Measurements from ENCODE around the gene DENND4A.

Gene DENND4A

GRCh38 chr15:65666257-65666656 lies 125.8 kb downstream of the DENND4A start:
- DNase-seq (ENCODE audit: low spot score): no peak

DNA sequence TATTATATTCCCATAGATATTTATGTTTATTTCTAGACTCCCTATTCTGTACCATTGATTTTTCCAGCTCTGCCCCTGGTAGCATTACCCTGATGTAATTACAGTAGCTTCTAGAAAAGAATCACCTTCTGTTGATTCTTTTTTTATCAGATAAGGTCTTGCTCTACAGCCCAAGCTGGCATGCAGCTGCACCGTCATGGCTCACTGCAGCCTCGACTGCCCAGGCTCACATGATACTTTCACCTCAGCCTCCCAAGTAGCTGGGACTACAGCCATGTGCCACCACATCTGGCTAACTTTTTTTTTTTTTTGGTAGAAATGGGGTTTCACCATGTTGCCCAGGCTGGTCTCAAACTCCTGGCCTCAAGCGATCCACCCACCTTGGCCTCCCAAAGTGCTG lies 128.6 kb downstream of the DENND4A start:
- no peak for DNase-seq (ENCODE audit: low spot score)

DNA sequence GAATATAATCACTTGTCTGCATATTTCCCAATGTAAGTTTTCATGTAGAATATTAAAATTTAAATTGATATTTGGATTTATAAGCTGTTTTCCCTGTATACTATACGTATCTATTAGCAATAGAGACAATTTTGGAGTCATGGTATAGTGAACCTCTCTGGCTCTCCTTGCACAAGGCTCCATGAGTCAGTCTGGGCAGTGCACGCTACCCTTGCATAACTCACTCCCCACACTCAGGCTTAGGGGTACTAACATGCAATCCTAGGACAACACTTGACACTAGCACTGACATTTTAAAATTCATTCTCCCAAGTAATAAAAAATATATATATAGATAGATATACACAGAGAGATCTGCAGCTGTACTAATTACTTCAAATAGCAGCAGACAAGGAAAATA lies 131.2 kb downstream of the DENND4A start:
- DNase-seq (ENCODE audit: low spot score): no peak

DNA sequence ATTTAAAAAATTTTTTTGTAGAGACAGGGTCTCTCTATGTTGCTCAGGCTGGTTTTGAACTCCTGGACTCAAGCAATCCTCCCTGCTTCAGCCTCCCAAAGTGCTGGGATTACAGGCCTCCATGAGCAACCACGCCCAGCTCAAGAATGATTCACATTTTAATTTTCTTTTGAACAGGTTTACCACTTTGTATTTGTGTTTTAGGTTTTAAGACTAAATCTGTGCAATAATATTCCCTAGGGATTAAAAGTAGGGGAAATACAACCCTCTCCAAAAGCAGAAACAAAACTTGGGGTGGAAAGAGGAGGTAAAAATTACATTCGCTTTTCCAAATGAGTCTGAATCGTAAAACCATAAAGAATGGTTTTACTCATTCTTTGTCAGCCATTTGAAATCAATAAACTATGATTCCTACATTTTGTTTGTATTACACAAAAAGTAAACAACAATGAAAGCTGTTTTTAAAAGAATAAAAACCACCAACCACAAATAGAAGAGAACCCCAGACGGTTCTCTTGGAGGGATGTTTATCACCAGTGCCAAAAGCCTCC lies 132.5 kb downstream of the DENND4A start:
- no peak for DNase-seq (ENCODE audit: low spot score)

- DNase-seq (ENCODE audit: low spot score): no peak
Observed at GRCh38 chr15:65655457-65655856, 136.6 kb downstream of the DENND4A start.

GRCh38 chr15:65655026-65655425 lies 137.1 kb downstream of the DENND4A start:
- no peak for DNase-seq (ENCODE audit: low spot score)

- no peak for DNase-seq (ENCODE audit: low spot score)
Observed at GRCh38 chr15:65653801-65654521, 138.1 kb downstream of the DENND4A start.

DNA sequence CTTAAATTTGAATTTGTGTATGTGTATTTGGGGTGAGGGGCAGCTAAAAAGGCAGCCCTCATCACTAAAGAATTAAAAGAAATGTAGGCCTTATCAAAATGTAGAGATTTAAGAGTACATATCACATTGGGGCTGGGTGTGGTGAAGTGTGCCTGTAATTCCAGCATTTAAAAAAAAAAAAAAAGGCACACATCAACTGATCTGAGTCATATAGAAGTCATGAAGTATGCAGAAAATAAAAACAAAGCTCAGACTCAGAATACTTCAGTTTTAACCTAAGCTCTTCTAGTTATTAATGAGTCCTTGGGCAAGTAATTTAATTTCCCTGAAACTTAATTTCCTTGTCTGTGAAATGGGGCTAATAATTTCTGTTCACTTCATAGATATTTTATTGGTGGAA lies 138.8 kb downstream of the DENND4A start:
- no peak for DNase-seq (ENCODE audit: low spot score)

DNA sequence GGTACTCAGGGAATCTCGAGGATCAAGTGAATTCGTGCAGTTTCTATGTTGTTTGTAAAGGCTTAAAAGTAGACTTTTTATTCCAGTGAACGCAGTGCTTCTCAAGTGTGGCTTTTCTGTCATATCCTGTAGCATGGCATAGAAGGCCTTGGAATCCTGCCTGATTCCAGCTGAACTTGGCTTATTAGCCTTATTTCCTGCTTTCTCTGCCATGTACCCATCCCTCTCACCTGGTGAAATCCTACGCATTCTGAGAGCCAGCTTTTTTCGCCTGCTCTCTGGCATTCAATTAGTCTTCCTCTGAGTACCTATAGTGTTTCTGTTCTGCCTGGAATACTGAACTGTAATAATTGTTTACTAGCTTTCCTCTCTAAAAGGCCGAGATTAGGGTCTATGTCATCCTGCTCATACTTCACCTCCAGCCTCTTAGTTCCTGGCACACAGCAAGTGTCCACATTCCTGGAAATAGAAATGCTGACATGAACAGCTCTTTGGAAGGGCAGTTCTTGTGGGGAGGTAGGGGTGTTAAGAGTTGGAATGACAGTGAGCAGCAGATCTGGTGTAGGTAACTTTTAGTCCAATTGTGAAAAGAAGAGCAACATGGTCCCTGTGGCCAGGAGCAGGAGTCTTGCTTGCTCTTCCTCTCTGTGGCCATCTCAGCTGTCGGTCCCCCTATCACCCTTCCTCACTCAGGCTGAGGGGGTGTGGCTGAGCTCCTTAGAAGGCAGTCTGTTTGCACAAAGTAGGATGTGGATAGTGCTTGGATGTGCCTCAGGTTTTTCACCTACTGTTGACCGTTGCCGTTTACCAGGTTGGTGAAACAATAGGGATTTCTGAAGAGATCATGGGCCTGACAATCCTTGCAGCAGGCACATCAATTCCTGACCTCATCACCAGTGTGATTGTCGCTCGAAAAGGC lies 140.0 kb downstream of the DENND4A start:
- no peak for DNase-seq (ENCODE audit: low spot score)

GRCh38 chr15:65651042-65651322 lies 141.1 kb downstream of the DENND4A start:
- no peak for DNase-seq (ENCODE audit: low spot score)

GRCh38 chr15:65650312-65651041 lies 141.6 kb downstream of the DENND4A start:
- no peak for DNase-seq (ENCODE audit: low spot score)

DNA sequence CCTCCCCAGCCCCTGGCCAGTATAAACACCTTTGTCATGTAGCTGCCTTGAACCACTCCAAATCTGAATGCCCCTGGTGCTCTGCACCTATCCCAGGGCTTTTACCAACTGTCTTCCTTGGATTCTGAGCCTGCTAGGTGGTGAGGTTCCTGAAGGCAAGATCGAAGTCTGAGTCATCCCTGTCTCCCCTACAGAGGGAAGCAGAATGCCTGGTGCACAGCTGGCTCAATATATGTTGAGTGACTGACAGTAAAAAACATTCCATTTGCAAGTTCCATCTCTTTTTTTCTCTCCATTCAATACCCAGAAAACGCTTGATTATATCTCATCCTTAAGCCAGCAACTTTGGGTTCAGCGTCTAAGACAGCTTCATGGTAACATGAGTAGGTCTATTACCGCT lies 145.6 kb downstream of the DENND4A start:
- no peak for DNase-seq (ENCODE audit: low spot score)

DNA sequence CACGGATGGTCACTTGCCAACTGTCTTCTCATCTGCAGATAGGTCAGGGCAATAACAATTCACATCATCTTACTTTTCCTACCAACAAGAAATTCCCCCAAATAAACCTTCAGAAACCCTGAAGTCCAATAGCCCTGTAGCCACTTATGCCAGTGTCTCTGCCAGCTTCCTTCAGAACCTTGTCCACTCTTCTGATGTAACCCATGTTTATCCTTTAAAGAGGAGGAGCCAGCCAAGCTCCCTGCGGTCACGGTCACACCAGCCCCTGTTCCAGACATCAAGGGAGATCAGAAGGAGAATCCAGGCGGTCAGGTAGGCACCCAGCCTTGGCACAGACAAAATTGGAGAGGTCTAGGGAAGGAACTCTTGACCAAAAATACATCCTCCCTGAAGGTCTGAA lies 146.7 kb downstream of the DENND4A start:
- DNase-seq (ENCODE audit: low spot score): no peak

- DNase-seq (ENCODE audit: low spot score): no peak
Observed at GRCh38 chr15:65644282-65644681, 147.8 kb downstream of the DENND4A start.

- DNase-seq (ENCODE audit: low spot score): no peak
Observed at GRCh38 chr15:65642594-65642993, 149.5 kb downstream of the DENND4A start.

DNA sequence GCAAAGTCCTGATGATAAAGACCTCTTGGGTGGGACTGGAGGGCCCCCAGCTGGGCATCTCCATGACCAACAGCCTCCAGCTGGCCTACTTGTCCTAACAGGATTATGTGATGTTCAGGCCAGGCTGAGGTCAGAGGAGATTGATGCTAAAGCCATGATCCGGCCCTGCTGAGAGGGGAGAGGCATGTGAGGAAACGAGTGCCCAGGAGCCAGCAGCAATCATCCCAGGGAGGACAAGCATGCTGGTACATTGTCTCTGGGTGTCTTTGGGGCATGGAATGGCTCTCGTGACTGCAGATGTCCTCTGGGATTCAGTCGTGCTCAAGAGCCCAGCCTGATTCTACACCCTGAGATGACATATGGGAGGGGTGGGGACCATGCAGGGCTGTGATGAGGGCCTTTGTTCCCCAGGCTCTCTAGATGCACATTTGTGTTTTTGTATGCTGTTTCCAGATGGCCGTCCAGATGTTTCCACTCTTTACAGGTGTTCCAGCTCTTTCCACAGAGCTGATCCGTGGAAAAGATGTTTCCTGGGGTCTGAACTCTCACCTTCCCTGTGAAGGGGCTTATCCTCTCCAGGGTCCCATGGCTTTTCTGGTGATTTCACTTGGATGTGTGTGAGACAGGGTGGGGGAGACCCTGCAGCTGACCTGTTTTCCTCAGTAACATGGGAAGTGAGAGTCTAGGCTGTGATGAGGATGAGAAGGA lies 150.2 kb downstream of the DENND4A start:
- DNase-seq (ENCODE audit: low spot score): no peak

DNA sequence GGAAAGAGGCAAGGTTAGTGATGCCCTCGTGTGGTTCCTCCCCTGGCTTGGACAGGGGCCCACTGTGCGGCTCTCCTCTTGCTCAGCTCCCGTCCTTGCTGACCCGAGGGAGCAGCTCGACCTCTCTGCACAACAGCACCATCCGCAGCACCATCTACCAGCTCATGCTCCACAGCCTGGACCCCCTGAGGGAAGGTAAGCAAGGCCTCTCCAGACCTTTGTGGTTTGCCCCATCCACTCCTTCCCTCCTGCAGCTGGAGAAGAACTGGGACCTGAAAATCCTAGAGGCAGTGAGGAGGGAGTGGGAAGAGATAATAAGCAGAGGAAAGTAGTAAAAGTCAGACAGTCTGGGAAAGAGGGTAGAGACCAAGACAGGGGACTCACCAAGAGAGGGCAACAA lies 152.6 kb downstream of the DENND4A start:
- DNase-seq (ENCODE audit: low spot score): no peak

DNA sequence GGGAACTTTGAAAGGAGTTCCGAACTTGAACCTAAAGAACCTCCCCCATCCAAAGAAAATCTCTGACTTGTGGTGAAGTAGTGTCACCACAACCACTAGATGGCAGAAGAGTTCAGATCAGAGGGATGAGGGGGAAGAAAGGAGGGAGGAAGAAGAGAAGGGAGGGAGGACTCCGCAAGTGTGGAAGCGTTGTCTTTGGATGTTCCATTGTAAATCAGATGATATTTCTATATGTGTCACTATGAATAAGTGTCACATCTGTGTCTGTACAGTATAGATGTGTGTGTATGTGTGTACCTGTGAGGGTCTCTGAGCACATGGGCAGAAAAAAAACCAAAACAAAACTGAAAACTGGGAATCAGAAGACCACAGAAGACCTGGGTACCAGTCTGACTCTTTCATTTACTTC lies 153.4 kb downstream of the DENND4A start:
- peak; percentile 68 for DNase-seq (ENCODE audit: low spot score)

- DNase-seq (ENCODE audit: low spot score): no peak
Observed at GRCh38 chr15:65638109-65638508, 154.0 kb downstream of the DENND4A start.

- no peak for DNase-seq (ENCODE audit: low spot score)
Observed at GRCh38 chr15:65634356-65634755, 157.7 kb downstream of the DENND4A start.

GRCh38 chr15:65633752-65634151 lies 158.3 kb downstream of the DENND4A start:
- DNase-seq (ENCODE audit: low spot score): no peak

DNA sequence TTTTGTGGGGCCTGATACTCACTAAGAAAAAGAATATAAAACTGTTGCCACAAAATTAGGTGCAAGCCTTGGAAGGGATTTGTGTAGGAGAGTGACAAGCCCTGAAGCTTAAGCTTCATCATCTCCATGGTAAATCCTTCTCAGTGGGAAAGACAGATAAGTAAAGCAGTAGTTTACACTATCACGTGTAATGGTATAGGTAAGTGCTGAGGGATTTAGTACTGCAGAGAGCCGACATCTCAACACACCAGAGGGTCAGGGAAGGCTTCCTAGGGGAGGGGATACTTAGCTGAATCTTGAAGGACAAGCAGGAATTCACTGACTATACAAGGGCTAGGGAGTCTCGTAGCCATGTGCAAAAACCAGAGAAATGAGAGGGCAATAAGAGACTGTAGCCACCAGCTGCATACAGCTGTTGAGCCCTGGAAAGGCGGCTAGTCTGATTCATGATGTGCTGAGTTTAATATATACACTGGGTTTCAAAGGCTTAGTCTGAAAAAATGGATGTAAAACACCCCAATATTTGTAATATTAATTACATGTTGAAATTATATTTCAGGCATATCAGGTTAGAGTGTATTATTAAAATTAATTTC lies 159.2 kb downstream of the DENND4A start:
- no peak for DNase-seq (ENCODE audit: low spot score)
